Pons (tissue), 1 donor: Measurements from ENCODE around the gene FAM229A.
A peak's percentile ranks its signal among the peaks of the same experiment; 100 is the strongest.

Experiments used
- DNase-seq: peaks from one replicate; pipeline ENCODE4 v3.0.0-alpha.2; 2016; ENCODE audit warnings: low spot score

FAM229A gene

GRCh38 chr1:32349211-32349708, 13.0 kb downstream of the FAM229A start:
- DNase-seq = no peak

- no peak for DNase-seq
Observed at GRCh38 chr1:32346532-32347157, 15.6 kb downstream of the FAM229A start.

DNA sequence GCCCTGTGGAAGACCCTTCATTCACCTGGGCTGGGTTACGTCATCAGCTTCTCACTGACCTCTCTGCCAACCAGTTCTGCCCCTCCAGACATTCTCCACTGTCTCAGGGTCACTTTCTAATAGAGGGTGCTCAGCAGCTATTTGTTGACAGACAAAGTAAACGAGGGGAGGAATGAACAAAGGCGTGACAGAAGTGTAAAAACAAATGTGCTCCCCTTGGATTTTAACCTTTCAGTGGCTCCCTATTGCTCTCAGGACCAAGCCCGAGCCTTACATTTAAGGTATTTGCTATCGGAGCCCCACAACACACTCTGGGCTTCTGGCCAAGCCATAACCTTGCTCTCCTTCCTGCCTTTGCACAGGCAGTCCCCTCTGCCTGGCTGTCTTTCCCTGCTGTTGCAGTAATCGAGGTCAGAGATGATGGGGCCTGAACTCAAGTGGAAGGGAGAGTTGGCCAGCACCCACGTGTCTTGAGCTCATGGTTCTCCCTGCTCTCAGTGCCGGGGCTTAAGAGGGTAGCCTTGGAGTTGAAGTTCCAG, 16.9 kb downstream of the FAM229A start:
- no peak for DNase-seq

GRCh38 chr1:32342704-32343103, 19.6 kb downstream of the FAM229A start:
- no peak for DNase-seq

DNA sequence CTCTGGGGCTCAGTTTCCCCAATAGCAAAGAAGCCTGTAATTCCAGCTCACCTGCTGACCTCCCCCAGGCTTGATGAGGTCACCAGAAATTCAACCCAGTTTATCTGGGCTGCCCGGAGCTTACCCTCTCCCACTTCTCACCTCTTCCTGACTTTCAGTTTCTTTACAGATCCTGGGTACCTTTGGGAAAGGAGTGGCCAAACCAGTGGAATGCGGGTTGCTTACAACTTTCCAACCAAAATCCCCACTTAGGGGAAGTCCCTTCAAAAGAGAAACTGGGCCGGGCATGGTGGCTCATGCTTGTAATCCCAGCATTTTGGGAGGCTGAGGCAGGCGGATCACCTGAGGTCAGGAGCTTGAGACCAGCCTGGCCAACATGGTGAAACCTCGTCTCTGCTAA, 20.3 kb downstream of the FAM229A start:
- DNase-seq = no peak

DNA sequence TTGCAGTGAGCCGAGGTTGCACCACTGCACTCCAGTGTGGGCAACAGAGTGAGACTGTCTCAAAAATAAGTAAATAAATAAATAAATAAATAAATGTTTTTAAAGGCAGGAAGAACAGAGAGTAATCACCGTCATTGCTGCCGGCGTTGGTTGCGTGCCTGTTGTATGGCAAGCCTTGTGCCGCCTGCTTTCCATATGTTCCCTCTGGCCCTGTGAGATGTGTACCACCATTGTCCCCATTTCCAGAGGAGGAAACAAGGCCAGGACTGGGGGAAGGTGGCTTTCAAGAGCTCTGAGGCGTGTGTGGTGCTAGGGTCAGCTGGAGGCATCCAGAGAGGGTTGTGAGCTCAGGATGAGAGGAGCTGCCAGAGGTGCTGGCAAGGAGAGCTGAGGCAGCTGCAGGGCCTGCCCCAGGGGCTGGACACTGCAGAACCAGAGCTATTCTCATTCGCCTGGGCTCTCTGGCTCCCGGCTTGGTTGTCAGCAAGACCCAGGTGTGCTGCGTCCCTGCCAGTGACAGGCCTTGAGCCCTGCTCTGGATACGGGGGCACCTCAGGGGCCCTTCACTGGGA, 21.0 kb downstream of the FAM229A start:
- DNase-seq = no peak

- DNase-seq = no peak
Observed at GRCh38 chr1:32339363-32339978, 22.8 kb downstream of the FAM229A start.

GRCh38 chr1:32338637-32339145, 23.6 kb downstream of the FAM229A start:
- no peak for DNase-seq

- DNase-seq = peak; percentile 96
Observed at GRCh38 chr1:32337855-32338636, 24.2 kb downstream of the FAM229A start.

- DNase-seq = no peak
Observed at GRCh38 chr1:32336963-32337675, 25.2 kb downstream of the FAM229A start.

GRCh38 chr1:32336591-32336932, 25.7 kb downstream of the FAM229A start:
- no peak for DNase-seq

DNA sequence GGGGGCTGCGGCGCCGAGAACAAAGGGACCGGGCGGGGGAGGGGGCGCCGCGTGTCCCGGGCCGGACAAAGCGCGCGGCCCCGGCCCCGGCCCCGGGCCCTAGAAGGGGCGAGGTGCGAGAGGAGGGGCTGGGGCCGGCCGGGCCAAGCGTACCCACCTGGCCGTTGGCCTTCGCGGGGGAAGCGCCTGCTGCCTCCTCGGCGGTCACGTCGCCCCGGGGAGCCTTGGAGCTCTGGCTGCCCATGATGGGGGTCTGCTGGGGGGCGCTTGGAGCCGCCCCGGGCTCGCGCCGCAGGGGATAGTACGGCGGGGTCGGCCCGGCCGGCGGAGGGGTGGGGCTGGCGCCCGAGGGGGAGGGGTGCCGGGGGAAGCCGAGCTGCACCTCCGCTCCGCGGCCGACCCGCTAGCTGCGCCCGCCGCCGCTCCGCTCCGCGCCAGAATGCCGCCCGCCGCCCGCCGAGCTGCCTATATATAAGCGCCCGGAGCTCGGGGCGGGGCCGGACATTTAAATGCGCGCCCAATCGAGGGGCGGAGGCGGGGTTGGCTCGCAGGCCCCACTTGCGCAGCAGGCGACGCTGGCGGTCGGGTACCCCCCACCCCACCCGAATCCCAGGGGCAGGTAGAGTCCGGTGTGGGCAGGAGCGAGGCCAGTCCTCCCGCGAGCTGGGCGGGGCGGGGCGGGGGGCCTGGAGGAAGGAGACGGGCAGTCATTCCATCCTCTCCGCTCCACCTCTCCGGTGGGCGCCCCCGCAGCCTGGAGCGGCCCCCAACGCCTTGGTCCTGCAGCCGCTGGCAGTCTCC, 26.3 kb downstream of the FAM229A start, which contains the start of gene MARCKSL1:
Gene MARCKSL1, minus strand, starts transcription at position 444 of the 801 bp plus-strand sequence. Its CDS starts 200 bp downstream, at position 244.
- no peak for DNase-seq

DNA sequence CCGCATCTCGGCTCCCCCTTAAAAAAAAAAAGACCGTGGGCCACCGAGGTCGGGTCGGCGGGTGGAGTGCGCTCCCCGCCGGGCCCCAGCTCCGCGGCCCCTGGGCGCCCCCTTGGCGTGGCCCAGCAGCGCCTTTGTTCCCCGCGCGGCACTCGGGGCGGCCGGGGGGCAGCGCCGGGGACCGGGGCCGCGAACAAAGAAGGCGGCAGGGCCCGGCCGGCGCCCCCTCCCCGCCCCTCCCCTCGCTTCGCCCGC, 26.8 kb downstream of the FAM229A start:
- no peak for DNase-seq

DNA sequence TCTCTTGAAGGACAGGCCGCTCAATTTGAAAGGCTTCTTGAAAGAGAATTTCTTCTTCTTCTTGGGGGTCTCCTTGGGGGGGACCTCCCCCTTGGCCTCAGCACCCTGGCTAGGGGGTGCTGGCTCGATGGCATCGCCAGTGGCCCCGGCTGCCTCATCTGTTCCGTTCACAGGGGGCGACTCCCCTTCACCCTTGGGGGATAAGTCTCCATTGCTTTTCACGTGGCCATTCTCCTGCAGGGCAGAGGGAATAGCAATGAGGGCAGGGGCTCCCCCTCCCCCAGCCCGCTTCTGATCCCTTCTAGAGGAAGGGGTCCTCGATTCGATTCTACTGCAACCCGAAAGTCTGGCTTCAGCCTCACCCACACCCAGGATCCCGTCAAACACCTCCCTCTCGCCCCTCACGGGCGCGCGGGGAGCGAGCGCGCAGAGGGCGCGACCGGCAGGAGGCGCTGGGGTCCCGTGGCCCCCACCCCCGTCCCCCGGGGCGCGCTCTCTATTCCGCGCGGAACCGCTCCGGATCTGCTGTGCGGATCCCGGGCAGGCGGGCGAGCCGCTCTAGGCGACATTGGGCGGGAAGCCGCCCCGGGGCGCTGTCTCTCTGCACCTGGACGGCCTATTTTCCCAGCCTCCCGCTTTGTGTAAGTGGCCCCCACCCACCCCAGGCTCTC, 27.3 kb downstream of the FAM229A start:
- no peak for DNase-seq

DNA sequence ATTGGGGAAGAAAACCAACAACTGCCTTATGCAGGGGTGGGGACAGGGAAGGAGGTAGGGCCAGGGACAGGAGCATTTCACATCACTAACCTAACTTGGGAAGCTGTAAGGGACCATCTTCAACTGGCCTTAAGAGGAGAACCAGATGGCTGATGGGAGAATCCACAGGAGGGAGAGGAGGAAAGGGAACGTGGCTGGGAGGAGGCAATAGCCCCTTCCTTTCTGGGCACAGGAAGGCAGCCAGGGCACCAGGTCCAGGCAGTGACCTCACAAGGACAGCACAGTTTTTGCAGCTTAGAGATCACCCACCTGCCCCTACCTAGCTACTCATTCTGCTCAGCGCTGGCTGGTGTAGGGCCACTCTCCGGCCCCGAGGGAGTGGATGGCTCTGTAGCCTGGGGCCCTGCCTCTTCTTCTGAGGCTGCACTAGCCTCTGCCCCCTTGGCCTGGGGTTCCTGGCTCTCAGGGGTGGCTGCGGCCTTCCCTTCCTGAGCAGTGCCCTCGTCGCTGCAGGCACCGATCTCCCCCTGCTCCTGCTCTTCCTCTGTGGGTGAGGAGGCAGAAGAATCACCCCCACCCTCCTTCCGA, 27.9 kb downstream of the FAM229A start:
- no peak for DNase-seq

DNA sequence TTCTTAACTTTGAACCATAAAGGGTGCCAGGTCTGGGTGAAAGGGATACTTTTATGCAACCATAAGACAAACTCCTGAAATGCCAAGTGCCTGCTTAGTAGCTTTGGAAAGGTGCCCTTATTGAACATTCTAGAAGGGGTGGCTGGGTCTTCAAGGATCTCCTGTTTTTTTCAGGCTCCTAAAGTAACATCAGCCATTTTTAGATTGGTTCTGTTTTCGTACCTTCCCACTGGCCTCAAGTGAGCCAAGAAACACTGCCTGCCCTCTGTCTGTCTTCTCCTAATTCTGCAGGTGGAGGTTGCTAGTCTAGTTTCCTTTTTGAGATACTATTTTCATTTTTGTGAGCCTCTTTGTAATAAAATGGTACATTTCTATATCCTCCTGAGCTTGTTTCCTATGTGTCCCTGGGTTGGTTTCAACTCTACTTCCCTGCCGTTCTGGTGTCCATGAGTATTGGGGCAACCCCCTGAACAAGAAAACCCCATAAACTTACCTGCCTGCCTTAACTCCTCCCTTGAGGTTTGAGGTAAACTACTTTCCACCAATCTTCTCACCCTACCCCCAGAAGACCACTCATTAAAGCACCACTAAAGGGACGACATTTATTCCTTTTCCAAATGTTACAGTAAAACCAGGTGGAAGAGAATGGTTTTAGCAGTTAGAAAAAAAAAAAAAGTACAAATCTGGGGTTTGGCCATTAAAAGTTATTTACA, 28.9 kb downstream of the FAM229A start:
- no peak for DNase-seq

- DNase-seq = peak; percentile 88
Observed at GRCh38 chr1:32332290-32333079, 29.8 kb downstream of the FAM229A start.

- no peak for DNase-seq
Observed at GRCh38 chr1:32331549-32331948, 30.7 kb downstream of the FAM229A start.
